K562 (cell line): ENCODE data around the gene MOSPD3. TPM values are rescaled to one million over a fixed set of nuclear protein-coding genes. Genes with fewer than 3 reads are reported as not detected.
A peak's percentile ranks its signal among the peaks of the same experiment; 100 is the strongest.

ENCODE experiments used
- ATF4 ChIP-seq: fragments of 450-650 bp; formaldehyde crosslinking; IDR thresholded peaks from 2 replicates; pipeline ENCODE4 v1.4.0; 2022; ENCODE audit warnings: mild to moderate bottlenecking, moderate library complexity
- ELF2 ChIP-seq: fragments of 250-450 bp; sonication (Bioruptor Pico); IDR thresholded peaks from 2 replicates; pipeline ENCODE4 v1.5.0; 2021; ENCODE audit warnings: mild to moderate bottlenecking
- ID3 ChIP-seq, 2 experiments: fragments of 250-450 bp in 1 of 2; fragments of 450-650 bp in 1 of 2; sonication (Bioruptor Pico) in 1 of 2; IDR thresholded peaks; 2 replicates each; pipeline versions ENCODE4 v1.6.1 to v1.8.0; 2016 to 2021; ENCODE audit warnings: mild to moderate bottlenecking in 2 of 2, moderate library complexity in 2 of 2, missing compliant biosample characterization in 1 of 2, missing genetic modification characterization in 1 of 2
- IFI16 ChIP-seq: fragments of 250-450 bp; sonication (Bioruptor Pico); IDR thresholded peaks from 2 replicates; pipeline ENCODE4 v2.1.2; 2022; ENCODE audit warnings: mild to moderate bottlenecking, inconsistent platforms
- ILK ChIP-seq: fragments of 450-650 bp; IDR thresholded peaks from 2 replicates; pipeline ENCODE4 v1.6.1; 2016; ENCODE audit warnings: missing genetic modification characterization, low read depth, mild to moderate bottlenecking, missing compliant biosample characterization, moderate library complexity, borderline replicate concordance
- KAT2B ChIP-seq: IDR thresholded peaks from one replicate; pipeline ENCODE4 v1.6.1; 2012; ENCODE audit warnings: low read depth, mild to moderate bottlenecking, control low read depth, inconsistent platforms, low read length, moderate library complexity
- KLF1 ChIP-seq: fragments of 450-650 bp; IDR thresholded peaks from 2 replicates; pipeline ENCODE4 v1.6.1; 2016; ENCODE audit warnings: missing genetic modification characterization, missing compliant biosample characterization
- KLF6 ChIP-seq: fragments of 250-450 bp; sonication (Bioruptor Pico); IDR thresholded peaks from 2 replicates; pipeline ENCODE4 v1.4.0; 2020; ENCODE audit warnings: mild to moderate bottlenecking, moderate library complexity, borderline replicate concordance
- LARP7 ChIP-seq: fragments of 450-650 bp; IDR thresholded peaks from 2 replicates; pipeline ENCODE4 v1.6.1; 2016
- MYNN ChIP-seq, 2 experiments: sonication (generic); formaldehyde crosslinking in 1 of 2; IDR thresholded peaks; 2 replicates each; pipeline versions ENCODE4 v1.5.0 to v1.6.1; 2016 to 2020; ENCODE audit warnings: antibody characterized with exemption in 1 of 2, missing genetic modification reagents in 1 of 2
- OTX1 ChIP-seq: fragments of 450-650 bp; formaldehyde crosslinking; IDR thresholded peaks from 2 replicates; pipeline ENCODE4 v1.4.0; 2022; ENCODE audit warnings: mild to moderate bottlenecking
- RFX5 ChIP-seq: IDR thresholded peaks from 2 replicates; pipeline ENCODE4 v1.6.1; 2011; ENCODE audit warnings: low read depth, mild to moderate bottlenecking, improper control_type of control experiment, low read length
- ZBTB26 ChIP-seq: fragments of 450-650 bp; formaldehyde crosslinking; IDR thresholded peaks from 2 replicates; pipeline ENCODE4 v1.4.0; 2022; ENCODE audit warnings: missing genetic modification characterization
- ZKSCAN8 ChIP-seq: fragments of 200-800 bp; sonication (Bioruptor generic); IDR thresholded peaks from 2 replicates; pipeline ENCODE4 v1.6.1; 2016; ENCODE audit warnings: missing genetic modification characterization, missing compliant biosample characterization
- ZNF12 ChIP-seq: sonication (generic); formaldehyde crosslinking; IDR thresholded peaks from 2 replicates; pipeline ENCODE4 v1.4.0; 2020; ENCODE audit warnings: mild to moderate bottlenecking, missing genetic modification reagents
- ZNF354B ChIP-seq: fragments of 250-450 bp; sonication (Bioruptor Pico); IDR thresholded peaks from 2 replicates; pipeline ENCODE4 v1.4.0; 2020
- ZNF395 ChIP-seq: fragments of 200-800 bp; sonication (Bioruptor generic); IDR thresholded peaks from 2 replicates; pipeline ENCODE4 v1.6.1; 2017; ENCODE audit warnings: missing genetic modification characterization, missing compliant biosample characterization
- ZNF551 ChIP-seq: fragments of 250-450 bp; sonication (Bioruptor Pico); IDR thresholded peaks from 2 replicates; pipeline ENCODE4 v1.5.0; 2021; ENCODE audit warnings: mild to moderate bottlenecking, moderate library complexity
- polyA plus RNA-seq, 8 experiments: library from polyadenylated mRNA; depleted of rRNA in 4 of 8; stranded (reverse) in 5 of 8; unstranded in 3 of 8; fragments of >200 nt; fragmentation: Nextera tagmentation in 2 of 8; fragmentation: Illumina TruSeq in 1 of 8; extraction: Ambion mirVana in 2 of 8; extraction: Trizol in 1 of 8; gene quantifications; 2 replicates each; pipeline versions ENCODE4 v1.2.1 to v1.2.3, GENCODE V29; 2011 to 2014; ENCODE audit warnings: inconsistent platforms in 1 of 8, missing spikeins in 1 of 8
- total RNA-seq, 7 experiments: library from RNA; depleted of rRNA in 6 of 7; stranded (reverse); fragments of >200 nt in 6 of 7; fragmentation: Illumina TruSeq in 2 of 7; extraction: Trizol in 2 of 7; gene quantifications; 2 replicates each; pipeline versions ENCODE4 v1.2.1 to v1.2.3, GENCODE V29; 2011 to 2021; ENCODE audit warnings: low replicate concordance in 1 of 7

MOSPD3 gene
- total and polyA plus RNA-seq, 9 of the 15 experiments (the other 6 are each of a cell fraction or from before 2014, with no cell fraction given): 1.4 to 32.1 (median 7.3) TPM

- TF ChIP-seq ZNF395 (CRISPR knock-in tag) (no peak), OTX1 (CRISPR knock-in tag) (no peak), KLF6 (no peak), ZNF551 (CRISPR knock-in tag) (no peak), RFX5 (no peak), MYNN (IDR thresholded peaks at IDR 0.05) (no peak), MYNN (CRISPR knock-in tag; IDR thresholded peaks at IDR 0.05) (no peak), ILK (tag) (no peak), IFI16 (CRISPR knock-in tag) (no peak), ELF2 (CRISPR knock-in tag) (0 out of 2 replicates have a peak, but pooled peaks have one; percentile 39), KLF1 (no peak), ZNF12 (CRISPR knock-in tag) (no peak; the same call in 1 of the 2 replicates), ZNF354B (CRISPR knock-in tag) (no peak), ZBTB26 (CRISPR knock-in tag) (0 out of 2 replicates have a peak, but pooled peaks have one; percentile 23), ID3 (CRISPR knock-in tag; IDR thresholded peaks at IDR 0.05) (no peak), ID3 (tag; IDR thresholded peaks at IDR 0.05) (no peak), LARP7 (0 out of 2 replicates have a peak, but pooled peaks have one; percentile 9), ZKSCAN8 (no peak), KAT2B (no peak), ATF4 (CRISPR knock-in tag) (no peak)
Measured at GRCh38 chr7:100584683-100585510, 27.4 kb upstream of the MOSPD3 start (continued).
